ENCODE results near the gene LRCH4.
A peak's percentile ranks its signal among the peaks of the same experiment; 100 is the strongest.

The LRCH4 gene

GRCh38 chr7:100584683-100585510 lies 1.0 kb downstream of the LRCH4 start:
- Histone ChIP-seq H3K4me3 (ENCODE audit: low read depth, low read length) (peak overlapping the region; percentile 76), H3K36me3 (ENCODE audit: control insufficient read depth, insufficient read depth, low read length) (peaks cover 19% of the 10 kb centered on the region), H3K4me1 (ENCODE audit: control insufficient read depth, insufficient read depth, low read length) (peaks cover 13% of the 10 kb centered on the region), H3K27me3 (ENCODE audit: control insufficient read depth, insufficient read depth, low read length) (no peaks in the 10 kb centered on the region), H3K9me3 (ENCODE audit: control insufficient read depth, insufficient read depth, low read length) (no peaks in the 10 kb centered on the region), H3K9ac (ENCODE audit: low read depth, low read length) (peak overlapping the region; percentile 38)

DNA sequence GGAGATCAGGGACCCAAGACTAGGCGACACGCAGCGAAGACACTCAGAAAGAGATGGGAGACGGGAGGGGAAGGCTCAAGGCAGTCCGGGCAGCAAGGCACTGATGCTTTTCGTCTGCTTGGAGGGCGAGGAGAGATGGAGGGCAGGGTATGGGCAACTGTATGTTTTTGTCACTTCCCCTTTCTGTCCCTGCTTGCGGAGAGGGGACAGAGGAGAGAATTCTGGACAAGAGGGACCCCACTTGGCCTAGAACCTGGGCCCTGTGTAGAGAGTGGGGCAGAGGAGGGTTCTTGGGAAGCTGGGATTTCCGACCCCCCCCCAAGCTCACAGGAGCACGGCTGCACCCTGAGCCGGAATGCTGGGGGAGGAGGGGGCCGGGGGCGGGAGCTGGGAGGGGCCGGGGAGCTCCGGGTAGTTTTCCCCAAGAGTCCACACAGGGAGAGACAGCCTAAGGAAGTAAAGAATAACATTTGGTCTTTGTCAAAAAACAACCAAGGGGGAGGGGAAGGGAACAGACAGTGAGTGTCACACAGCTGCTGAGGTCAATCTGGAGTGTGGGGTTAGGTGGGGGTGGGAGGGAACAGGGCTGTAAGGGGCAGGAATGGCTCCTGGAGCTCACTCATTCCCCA lies 1.8 kb downstream of the LRCH4 start:
- peak overlapping the region; percentile 50 for H3K9ac ChIP-seq (ENCODE audit: low read depth, low read length)
- H3K4me1 ChIP-seq (ENCODE audit: control insufficient read depth, insufficient read depth, low read length) = peaks cover 6% of the 10 kb centered on the region
- H3K36me3 ChIP-seq (ENCODE audit: control insufficient read depth, insufficient read depth, low read length) = peaks cover 19% of the 10 kb centered on the region

GRCh38 chr7:100583132-100584053 lies 2.5 kb downstream of the LRCH4 start:
- Histone ChIP-seq H3K27me3 (ENCODE audit: control insufficient read depth, insufficient read depth, low read length) (no peaks in the 10 kb centered on the region), H3K4me1 (ENCODE audit: control insufficient read depth, insufficient read depth, low read length) (peaks cover 6% of the 10 kb centered on the region), H3K36me3 (ENCODE audit: control insufficient read depth, insufficient read depth, low read length) (peaks cover 21% of the 10 kb centered on the region), H3K4me3 (ENCODE audit: low read depth, low read length) (peak overlapping the region; percentile 64), H3K9ac (ENCODE audit: low read depth, low read length) (peak overlapping the region; percentile 60), H3K9me3 (ENCODE audit: control insufficient read depth, insufficient read depth, low read length) (no peaks in the 10 kb centered on the region)

More for the DNA sequence above, 1.8 kb downstream of the LRCH4 start:
- H3K9me3 ChIP-seq (ENCODE audit: control insufficient read depth, insufficient read depth, low read length) = no peaks in the 10 kb centered on the region
- H3K4me3 ChIP-seq (ENCODE audit: low read depth, low read length) = peak overlapping the region; percentile 76
- H3K27me3 ChIP-seq (ENCODE audit: control insufficient read depth, insufficient read depth, low read length) = no peaks in the 10 kb centered on the region

GRCh38 chr7:100582650-100583049 lies 3.3 kb downstream of the LRCH4 start:
- H3K36me3 ChIP-seq (ENCODE audit: control insufficient read depth, insufficient read depth, low read length) = peaks cover 29% of the 10 kb centered on the region
- H3K4me3 ChIP-seq (ENCODE audit: low read depth, low read length) = no peak overlapping the region
- peaks cover 6% of the 10 kb centered on the region for H3K4me1 ChIP-seq (ENCODE audit: control insufficient read depth, insufficient read depth, low read length)
- H3K27me3 ChIP-seq (ENCODE audit: control insufficient read depth, insufficient read depth, low read length) = no peaks in the 10 kb centered on the region
- no peaks in the 10 kb centered on the region for H3K9me3 ChIP-seq (ENCODE audit: control insufficient read depth, insufficient read depth, low read length)
- H3K9ac ChIP-seq (ENCODE audit: low read depth, low read length) = no peak overlapping the region

DNA sequence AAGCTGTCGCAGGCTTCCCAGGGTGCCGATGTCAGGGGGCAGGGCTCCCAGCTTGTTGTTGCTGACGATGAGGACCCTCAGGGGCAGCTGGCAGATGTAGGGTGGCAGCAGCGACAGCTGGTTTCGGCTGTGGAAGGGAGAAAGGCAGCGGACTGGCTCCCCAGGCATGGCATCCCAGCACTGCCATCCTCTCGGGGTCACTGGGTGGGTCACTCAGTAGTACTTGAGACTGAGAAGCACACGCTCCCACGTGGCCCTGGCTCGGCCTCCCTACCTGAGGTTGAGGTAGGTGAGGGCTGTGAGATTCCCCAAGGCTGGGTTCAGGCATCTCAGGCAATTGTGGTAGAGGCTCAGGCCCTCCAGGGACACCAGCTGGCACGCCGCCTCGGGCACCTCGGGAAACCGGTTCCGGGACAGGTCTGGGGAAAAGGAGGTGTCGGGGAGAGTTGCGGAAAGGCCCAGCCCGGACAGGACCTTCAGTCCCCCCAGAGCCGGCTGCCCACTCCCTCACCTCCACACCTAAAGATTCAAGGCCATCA lies 3.8 kb downstream of the LRCH4 start:
- H3K9ac ChIP-seq (ENCODE audit: low read depth, low read length) = no peak overlapping the region
- H3K27me3 ChIP-seq (ENCODE audit: control insufficient read depth, insufficient read depth, low read length) = no peaks in the 10 kb centered on the region
- H3K36me3 ChIP-seq (ENCODE audit: control insufficient read depth, insufficient read depth, low read length) = peaks cover 32% of the 10 kb centered on the region
- H3K9me3 ChIP-seq (ENCODE audit: control insufficient read depth, insufficient read depth, low read length) = no peaks in the 10 kb centered on the region
- H3K4me3 ChIP-seq (ENCODE audit: low read depth, low read length) = no peak overlapping the region
- H3K4me1 ChIP-seq (ENCODE audit: control insufficient read depth, insufficient read depth, low read length) = peaks cover 6% of the 10 kb centered on the region

DNA sequence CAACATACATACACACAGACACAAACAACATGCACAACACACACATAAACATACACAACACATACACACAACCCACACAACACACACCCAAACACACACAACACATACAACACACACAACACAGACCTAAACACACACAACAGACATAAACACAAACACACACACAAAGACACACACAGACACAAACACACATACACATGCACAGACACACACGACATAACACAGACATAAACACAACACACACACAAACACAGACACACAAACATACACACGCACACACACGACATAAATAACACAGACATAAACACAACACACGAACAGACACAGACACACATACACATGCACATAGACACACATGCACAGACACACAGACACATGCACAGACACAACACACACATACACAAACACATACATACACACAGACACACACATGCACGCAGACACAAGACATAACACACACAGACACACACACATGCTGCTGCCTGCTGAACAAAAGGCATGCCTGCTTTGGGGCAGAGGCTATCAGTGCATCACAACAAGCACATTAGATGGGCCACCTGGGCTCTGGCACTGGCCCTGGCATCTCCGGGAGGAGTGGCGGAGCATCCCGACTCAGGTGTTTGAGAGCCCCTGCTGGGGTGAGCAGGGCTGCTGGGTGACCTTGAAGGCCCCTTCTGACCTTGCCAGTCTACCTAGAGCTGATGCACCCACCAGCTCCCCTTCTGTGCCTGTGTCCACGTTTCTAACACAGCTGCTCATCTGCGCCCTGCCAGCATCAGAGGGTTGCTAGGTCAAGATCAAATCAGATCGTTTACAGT lies 5.3 kb downstream of the LRCH4 start:
- Histone ChIP-seq H3K27me3 (ENCODE audit: control insufficient read depth, insufficient read depth, low read length) (no peaks in the 10 kb centered on the region), H3K36me3 (ENCODE audit: control insufficient read depth, insufficient read depth, low read length) (peaks cover 44% of the 10 kb centered on the region), H3K9me3 (ENCODE audit: control insufficient read depth, insufficient read depth, low read length) (no peaks in the 10 kb centered on the region), H3K4me1 (ENCODE audit: control insufficient read depth, insufficient read depth, low read length) (peaks cover 6% of the 10 kb centered on the region), H3K4me3 (ENCODE audit: low read depth, low read length) (no peak overlapping the region), H3K9ac (ENCODE audit: low read depth, low read length) (no peak overlapping the region)

DNA sequence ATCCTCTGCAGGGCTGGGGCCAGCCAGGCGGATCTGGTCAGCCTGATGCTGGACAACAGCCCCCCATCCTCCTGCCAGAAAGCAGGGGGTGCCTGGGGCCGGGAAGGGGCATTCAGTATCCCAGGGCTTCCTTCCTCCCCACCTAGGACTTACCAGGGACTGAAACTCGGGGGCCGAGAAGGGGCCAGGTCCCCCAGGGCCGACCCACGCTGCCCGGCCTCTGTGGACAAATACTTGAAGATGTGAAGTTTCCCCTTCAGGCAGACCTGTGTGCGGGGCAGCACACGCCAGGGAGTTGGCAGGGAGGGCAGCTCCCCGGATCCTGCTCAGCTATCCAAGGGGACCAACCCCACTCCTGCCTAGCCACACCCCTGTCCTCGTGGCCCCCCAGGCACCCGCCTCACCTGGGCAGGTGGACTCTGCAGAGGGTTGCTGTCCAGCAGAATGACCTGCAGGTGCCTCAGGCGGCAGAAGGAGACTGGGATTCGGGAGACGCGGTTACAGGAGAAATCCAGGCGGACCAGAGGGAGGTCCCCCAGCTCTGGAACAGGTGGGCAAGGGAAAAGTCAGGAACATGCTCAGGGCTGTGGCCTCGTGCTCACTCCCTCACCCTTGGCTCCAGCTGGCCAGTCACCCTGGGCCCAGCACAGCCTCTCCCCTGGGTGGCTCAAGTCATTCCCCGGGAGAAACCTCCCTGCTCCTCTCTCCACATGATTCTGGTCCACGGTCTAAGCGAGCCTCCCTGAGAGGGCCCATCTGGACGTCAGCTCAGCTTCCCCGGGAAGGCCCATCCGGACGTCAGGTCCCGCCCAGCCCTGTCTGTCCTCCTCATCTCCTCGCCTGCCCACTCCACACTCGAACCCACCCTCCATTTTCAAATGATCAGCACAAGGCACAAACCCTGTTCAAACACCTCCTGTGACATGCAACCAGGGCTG lies 7.4 kb downstream of the LRCH4 start:
- Histone ChIP-seq H3K27me3 (ENCODE audit: control insufficient read depth, insufficient read depth, low read length) (no peaks in the 10 kb centered on the region), H3K4me1 (ENCODE audit: control insufficient read depth, insufficient read depth, low read length) (peaks cover 1% of the 10 kb centered on the region), H3K36me3 (ENCODE audit: control insufficient read depth, insufficient read depth, low read length) (peaks cover 52% of the 10 kb centered on the region), H3K4me3 (ENCODE audit: low read depth, low read length) (no peak overlapping the region), H3K9ac (ENCODE audit: low read depth, low read length) (no peak overlapping the region), H3K9me3 (ENCODE audit: control insufficient read depth, insufficient read depth, low read length) (no peaks in the 10 kb centered on the region)

- Histone ChIP-seq H3K9me3 (ENCODE audit: control insufficient read depth, insufficient read depth, low read length) (no peaks in the 10 kb centered on the region), H3K36me3 (ENCODE audit: control insufficient read depth, insufficient read depth, low read length) (peaks cover 49% of the 10 kb centered on the region), H3K9ac (ENCODE audit: low read depth, low read length) (no peak overlapping the region), H3K27me3 (ENCODE audit: control insufficient read depth, insufficient read depth, low read length) (no peaks in the 10 kb centered on the region), H3K4me1 (ENCODE audit: control insufficient read depth, insufficient read depth, low read length) (no peaks in the 10 kb centered on the region), H3K4me3 (ENCODE audit: low read depth, low read length) (no peak overlapping the region)
Observed at GRCh38 chr7:100577507-100577906, 8.4 kb downstream of the LRCH4 start.

DNA sequence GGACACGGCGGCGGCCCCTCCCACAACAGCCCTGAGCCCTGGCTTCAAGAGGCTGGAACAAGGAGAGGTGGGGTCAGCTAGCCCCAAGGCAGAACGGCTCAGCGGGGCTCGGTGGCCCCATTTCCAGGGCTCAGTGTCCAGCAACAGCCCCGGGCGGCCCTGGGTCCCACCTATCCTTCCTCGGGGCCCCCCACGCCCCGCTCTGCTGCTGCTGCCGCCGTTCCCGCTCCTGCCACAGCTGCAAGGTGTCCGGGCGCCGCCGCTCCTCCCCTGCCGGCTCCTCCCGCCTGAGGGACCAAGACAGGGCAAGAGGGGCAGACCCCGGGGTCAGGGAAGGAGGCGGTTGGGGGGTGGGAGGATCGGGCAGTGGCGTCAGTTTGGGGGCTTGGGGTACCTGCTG lies 8.8 kb downstream of the LRCH4 start:
- Histone ChIP-seq H3K9me3 (ENCODE audit: control insufficient read depth, insufficient read depth, low read length) (no peaks in the 10 kb centered on the region), H3K9ac (ENCODE audit: low read depth, low read length) (no peak overlapping the region), H3K4me3 (ENCODE audit: low read depth, low read length) (no peak overlapping the region), H3K27me3 (ENCODE audit: control insufficient read depth, insufficient read depth, low read length) (no peaks in the 10 kb centered on the region), H3K36me3 (ENCODE audit: control insufficient read depth, insufficient read depth, low read length) (peaks cover 45% of the 10 kb centered on the region), H3K4me1 (ENCODE audit: control insufficient read depth, insufficient read depth, low read length) (peaks cover 1% of the 10 kb centered on the region)

DNA sequence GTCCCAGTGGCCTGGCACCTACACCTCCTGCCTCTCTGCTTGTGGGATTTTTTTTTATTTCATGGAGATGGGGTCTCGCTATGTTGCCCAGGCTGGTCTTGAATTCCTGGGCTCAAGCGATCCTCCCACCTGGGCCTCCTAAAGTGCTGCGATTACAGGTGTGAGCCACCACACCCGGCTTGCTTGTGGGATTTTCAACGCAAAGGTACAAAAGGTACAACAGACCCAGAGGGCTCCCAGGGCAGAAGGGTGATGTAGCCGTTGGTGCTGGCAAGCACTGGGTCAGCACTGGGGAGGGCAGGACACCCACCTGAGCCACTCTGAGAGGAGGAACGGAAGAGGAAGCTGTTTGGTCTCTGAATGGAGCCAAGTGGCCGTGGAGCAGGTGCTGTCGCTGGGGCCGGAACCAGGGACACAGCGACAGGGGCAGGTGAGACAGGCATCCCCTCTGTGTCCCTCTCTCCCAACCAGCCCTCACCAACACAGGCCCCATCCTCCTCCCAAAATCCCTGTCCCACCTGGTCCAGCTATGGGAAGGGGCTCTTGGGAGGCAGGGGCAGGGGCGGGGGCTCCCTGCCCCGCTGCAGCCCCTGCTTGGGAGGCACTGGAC lies 9.4 kb downstream of the LRCH4 start:
- H3K9ac ChIP-seq (ENCODE audit: low read depth, low read length) = no peak overlapping the region
- no peaks in the 10 kb centered on the region for H3K9me3 ChIP-seq (ENCODE audit: control insufficient read depth, insufficient read depth, low read length)
- H3K27me3 ChIP-seq (ENCODE audit: control insufficient read depth, insufficient read depth, low read length) = no peaks in the 10 kb centered on the region
- H3K4me3 ChIP-seq (ENCODE audit: low read depth, low read length) = no peak overlapping the region
- H3K4me1 ChIP-seq (ENCODE audit: control insufficient read depth, insufficient read depth, low read length) = peaks cover 7% of the 10 kb centered on the region
- H3K36me3 ChIP-seq (ENCODE audit: control insufficient read depth, insufficient read depth, low read length) = peaks cover 41% of the 10 kb centered on the region
